H9 (cell line): ENCODE data around the gene VPS13A. TPM values are rescaled to one million over a fixed set of nuclear protein-coding genes. Genes with fewer than 3 reads are reported as not detected.

Experiments
- DNase-seq: peaks from one replicate; pipeline ENCODE4 v3.0.0-alpha.2; 2017
- H2AFZ ChIP-seq: one replicate; pipeline ENCODE4 v1.6.1; 2013; ENCODE audit warnings: mild to moderate bottlenecking, low read length, control low read depth, moderate library complexity
- H2AK5ac ChIP-seq: 2 replicates; pipeline ENCODE4 v1.6.1; 2013; ENCODE audit warnings: low read length, control low read depth, mixed read lengths; ENCODE audit not compliant: insufficient read length
- H2BK120ac ChIP-seq: one replicate; pipeline ENCODE4 v1.6.1; 2013; ENCODE audit warnings: low read depth, mild to moderate bottlenecking, low read length, control low read depth, inconsistent platforms; ENCODE audit not compliant: poor library complexity, severe bottlenecking
- H2BK12ac ChIP-seq: 2 replicates; pipeline ENCODE4 v1.6.1; 2013; ENCODE audit warnings: low read length, control low read depth, mixed read lengths, low read depth; ENCODE audit not compliant: insufficient read length
- H2BK15ac ChIP-seq: 2 replicates; pipeline ENCODE4 v1.6.1; 2013; ENCODE audit warnings: low read depth, low read length, control low read depth
- H2BK20ac ChIP-seq: one replicate; pipeline ENCODE4 v1.6.1; 2013; ENCODE audit warnings: low read depth, mild to moderate bottlenecking, low read length, control low read depth, inconsistent platforms; ENCODE audit not compliant: poor library complexity, severe bottlenecking
- H2BK5ac ChIP-seq: 2 replicates; pipeline ENCODE4 v1.6.1; 2013; ENCODE audit warnings: low read length, control low read depth, mixed read lengths; ENCODE audit not compliant: insufficient read length
- H3K14ac ChIP-seq: 2 replicates; pipeline ENCODE4 v1.6.1; 2013; ENCODE audit warnings: low read length, control low read depth; ENCODE audit not compliant: insufficient read depth
- H3K18ac ChIP-seq: 2 replicates; pipeline ENCODE4 v1.6.1; 2013; ENCODE audit warnings: low read depth, mild to moderate bottlenecking, mixed read lengths, low read length, control low read depth; ENCODE audit not compliant: insufficient read length
- H3K23ac ChIP-seq: 2 replicates; pipeline ENCODE4 v1.6.1; 2013; ENCODE audit warnings: low read length, control low read depth, mixed read lengths, low read depth; ENCODE audit not compliant: insufficient read length
- H3K23me2 ChIP-seq: 2 replicates; pipeline ENCODE4 v1.6.1; 2013; ENCODE audit warnings: low read depth, mild to moderate bottlenecking, mixed read lengths, low read length, control low read depth; ENCODE audit not compliant: insufficient read length, poor library complexity, severe bottlenecking
- H3K27ac ChIP-seq: 2 replicates; pipeline ENCODE4 v1.5.1; 2013; ENCODE audit warnings: low read length, control low read depth, mixed read lengths, low read depth; ENCODE audit not compliant: insufficient read length
- H3K27me3 ChIP-seq: 2 replicates; pipeline ENCODE4 v1.6.1; 2013; ENCODE audit warnings: low read length, control low read depth, inconsistent platforms; ENCODE audit not compliant: insufficient read depth
- H3K4ac ChIP-seq: 2 replicates; pipeline ENCODE4 v1.6.1; 2013; ENCODE audit warnings: low read depth, mild to moderate bottlenecking, control low read depth, inconsistent platforms, low read length, moderate library complexity
- H3K4me1 ChIP-seq: 2 replicates; pipeline ENCODE4 v1.6.1; 2013; ENCODE audit warnings: low read length, control low read depth, inconsistent platforms; ENCODE audit not compliant: insufficient read depth
- H3K4me2 ChIP-seq: 2 replicates; pipeline ENCODE4 v1.6.1; 2013; ENCODE audit warnings: low read length, control low read depth, mixed read lengths; ENCODE audit not compliant: insufficient read length, insufficient read depth
- H3K56ac ChIP-seq: 2 replicates; pipeline ENCODE4 v1.6.1; 2013; ENCODE audit warnings: low read depth, mild to moderate bottlenecking, mixed read lengths, low read length, control low read depth; ENCODE audit not compliant: insufficient read length
- H3K79me1 ChIP-seq: 2 replicates; pipeline ENCODE4 v1.6.1; 2013; ENCODE audit warnings: low read depth, mild to moderate bottlenecking, moderate library complexity, low read length, control low read depth, inconsistent platforms; ENCODE audit not compliant: insufficient read depth, poor library complexity, severe bottlenecking
- H3K79me2 ChIP-seq: 2 replicates; pipeline ENCODE4 v1.6.1; 2013; ENCODE audit warnings: low read length, control low read depth, inconsistent platforms; ENCODE audit not compliant: insufficient read depth
- H3K9ac ChIP-seq: 2 replicates; pipeline ENCODE4 v1.6.1; 2013; ENCODE audit warnings: low read length, control low read depth, mixed read lengths; ENCODE audit not compliant: insufficient read length; ENCODE audit errors: extremely low read depth
- H3K9me3 ChIP-seq: one replicate; pipeline ENCODE4 v1.6.1; 2013; ENCODE audit warnings: low read depth, low read length, inconsistent platforms; ENCODE audit not compliant: control insufficient read depth
- H3T11ph ChIP-seq: one replicate; pipeline ENCODE4 v1.6.1; 2013; ENCODE audit warnings: mild to moderate bottlenecking, low read length, control low read depth, inconsistent platforms
- H4K20me1 ChIP-seq: one replicate; pipeline ENCODE4 v1.6.1; 2013; ENCODE audit not compliant: control insufficient read depth, insufficient read length, insufficient read depth
- H4K5ac ChIP-seq: 2 replicates; pipeline ENCODE4 v1.6.1; 2013; ENCODE audit warnings: low read depth, mild to moderate bottlenecking, mixed read lengths, low read length, control low read depth; ENCODE audit not compliant: insufficient read length
- H4K8ac ChIP-seq: replicated peaks from 2 replicates; pipeline ENCODE4 v1.6.1; 2013; ENCODE audit warnings: low read length, control low read depth, mixed read lengths, low read depth; ENCODE audit not compliant: insufficient read length
- H4K91ac ChIP-seq: 2 replicates; pipeline ENCODE4 v1.6.1; 2013; ENCODE audit warnings: low read depth, mild to moderate bottlenecking, moderate library complexity, mixed read lengths, low read length, control low read depth; ENCODE audit not compliant: insufficient read length
- H3K27ac Mint-ChIP-seq, 3 experiments: 2 replicates in 2 of 3; 3 replicates in 1 of 3; pipeline ENCODE4 v1.8.0; 2020 to 2021; ENCODE audit warnings: mixed read lengths in 3 of 3, mild to moderate bottlenecking in 1 of 3, moderate library complexity in 1 of 3
- H3K27me3 Mint-ChIP-seq: 2 replicates; pipeline ENCODE4 v1.8.0; 2021; ENCODE audit warnings: low read depth, mild to moderate bottlenecking, moderate library complexity, mixed read lengths
- H3K36me3 Mint-ChIP-seq, 3 experiments: 2 replicates in 2 of 3; 3 replicates in 1 of 3; pipeline ENCODE4 v1.8.0; 2020 to 2021; ENCODE audit warnings: low read depth in 3 of 3, mixed read lengths in 3 of 3; ENCODE audit not compliant: insufficient read depth in 1 of 3
- H3K4me1 Mint-ChIP-seq, 2 experiments: 2 replicates each; pipeline ENCODE4 v1.8.0; 2020; ENCODE audit warnings: mixed read lengths in 2 of 2
- H3K4me3 Mint-ChIP-seq, 2 experiments: 2 replicates in 1 of 2; 3 replicates in 1 of 2; pipeline ENCODE4 v1.8.0; 2020 to 2021; ENCODE audit warnings: mild to moderate bottlenecking in 2 of 2, mixed read lengths in 2 of 2, moderate library complexity in 1 of 2
- H3K9me3 Mint-ChIP-seq, 2 experiments: 2 replicates in 1 of 2; 3 replicates in 1 of 2; pipeline ENCODE4 v1.8.0; 2020; ENCODE audit warnings: mild to moderate bottlenecking in 2 of 2, mixed read lengths in 2 of 2, moderate library complexity in 1 of 2
- CTCF ChIP-seq: fragments of 200-600 bp; sonication (generic); conservative IDR thresholded peaks from 3 replicates; pipeline ENCODE4 v1.8.0; 2021; ENCODE audit warnings: antibody characterized with exemption, mild to moderate bottlenecking
- whole genome bisulfite sequencing: extraction: QIAGEN DNeasy Blood & Tissue Kit; methylation state at CpG from one replicate; pipeline ENCODE4 v1.1.7; 2013; ENCODE audit warnings: missing lambda C conversion rate, low lambda C conversion rate, mixed read lengths; ENCODE audit not compliant: insufficient read length; ENCODE audit errors: extremely low coverage; 5-methylcytosine and 5-hydroxymethylcytosine counted together
- total RNA-seq: library from RNA; stranded (reverse); gene quantifications from 2 replicates; pipeline ENCODE4 v1.2.1, GENCODE V29; 2021

VPS13A gene
- total RNA-seq, 1 experiment from 2014 or later = 34.0 TPM

GRCh38 chr9:77170991-77171699 is 6.2 kb upstream of the VPS13A start:
- Histone ChIP-seq H3T11ph (no peak overlapping the region), H2BK5ac (no peak overlapping the region), H4K20me1 (no peaks in the 10 kb centered on the region), H3K9me3 (no peaks in the 10 kb centered on the region), H4K8ac (no peak overlapping the region), H2BK12ac (no peak overlapping the region), H3K4me2 (no peak overlapping the region), H3K79me1 (no peaks in the 10 kb centered on the region), H3K18ac (no peak overlapping the region), H2BK20ac (no peak overlapping the region), H3K4me1 (peaks cover 3% of the 10 kb centered on the region; the same call in 1 of the 2 replicates), H3K9ac (no peak overlapping the region), H4K91ac (no peak overlapping the region), H2AFZ (no peak overlapping the region), H2AK5ac (no peak overlapping the region), H3K23me2 (no peaks in the 10 kb centered on the region), H2BK120ac (no peak overlapping the region), H3K56ac (no peak overlapping the region), H3K4ac (no peak overlapping the region), H3K27ac (no peak overlapping the region), H3K79me2 (no peaks in the 10 kb centered on the region), H3K27me3 (no peaks in the 10 kb centered on the region), H4K5ac (no peak overlapping the region), H3K23ac (no peak overlapping the region), H2BK15ac (no peak overlapping the region), H3K14ac (no peak overlapping the region)
- Mint-ChIP-seq H3K4me3 (no peak overlapping the region), H3K36me3 (no peaks in the 10 kb centered on the region), H3K9me3 (no peaks in the 10 kb centered on the region), H3K4me1 (peaks cover 12 to 14% of the 10 kb centered on the region in 2 experiments), H3K27me3 (peaks cover 6% of the 10 kb centered on the region), H3K27ac (no peak overlapping the region; a peak in 1 of 7 replicates)
- TF ChIP-seq CTCF = no peak
- no peak for DNase-seq
- no CpG with 5 or more reads among the region's 2 CpGs for WGBS
